SK-N-SH (cell line): ENCODE measurements around the gene WHRN. TPM values are rescaled to one million over a fixed set of nuclear protein-coding genes. Genes with fewer than 3 reads are reported as not detected.

Experiments used
- CTCF ChIA-PET: fragments of 300-600, 350-600 bp; formaldehyde crosslinking; extraction: SDS; loops from one replicate; lab custom pipeline; 2021; lab: Yijun Ruan, JAX
- POLR2A ChIA-PET: fragments of 350-600 bp; sonication (Branson Sonifier 250); formaldehyde crosslinking; extraction: SDS; loops from one replicate; lab custom pipeline; 2020; ENCODE audit warnings: antibody characterized with exemption, inconsistent platforms; lab: Yijun Ruan, JAX
- DNase-seq: peaks from one replicate; pipeline ENCODE4 v3.0.0; 2012
- H2AFZ ChIP-seq: fragments of 200-600 bp; sonication (generic); 2 replicates; pipeline ENCODE4 v1.8.1; 2016; ENCODE audit warnings: antibody characterized with exemption, mild to moderate bottlenecking, low read depth
- H3F3A ChIP-seq: fragments of 200-600 bp; sonication (generic); replicated peaks from 2 replicates; pipeline ENCODE3; 2016; ENCODE audit warnings: antibody characterized with exemption, mild to moderate bottlenecking; ENCODE audit not compliant: insufficient read depth
- H3K27ac ChIP-seq, 2 experiments: fragments of 200-500 bp in 1 of 2; fragments of 200-600 bp in 1 of 2; sonication (Bioruptor generic) in 1 of 2; sonication (generic), shearing (Covaris generic) in 1 of 2; 2 replicates each; pipeline versions ENCODE4 v1.5.1 to v1.6.1; 2014 to 2016; ENCODE audit warnings: low read depth in 2 of 2, inconsistent platforms in 1 of 2, low read length in 1 of 2, mild to moderate bottlenecking in 1 of 2, mixed read lengths in 1 of 2
- H3K27me3 ChIP-seq: fragments of 200-600 bp; sonication (generic), shearing (Covaris generic); 2 replicates; pipeline ENCODE4 v1.6.1; 2016; ENCODE audit warnings: mixed run types; ENCODE audit not compliant: insufficient read depth
- H3K36me3 ChIP-seq, 2 experiments: fragments of 200-500 bp in 1 of 2; fragments of 200-600 bp in 1 of 2; sonication (Bioruptor generic) in 1 of 2; sonication (generic) in 1 of 2; replicated peaks in 1 of 2; 2 replicates each; pipeline versions ENCODE3 to v1.5.1; 2014 to 2016; ENCODE audit warnings: low read length in 1 of 2, mild to moderate bottlenecking in 1 of 2; ENCODE audit not compliant: insufficient read depth in 2 of 2, control insufficient read depth in 1 of 2
- H3K4me1 ChIP-seq, 2 experiments: fragments of 200-500 bp in 1 of 2; fragments of 200-600 bp in 1 of 2; sonication (Bioruptor generic) in 1 of 2; sonication (generic), shearing (Covaris generic) in 1 of 2; 2 replicates each; pipeline versions ENCODE4 v1.5.1 to v1.6.1; 2014 to 2016; ENCODE audit warnings: low read depth in 1 of 2, low read length in 1 of 2, mixed run types in 1 of 2; ENCODE audit not compliant: insufficient read depth in 2 of 2, control insufficient read depth in 1 of 2
- H3K4me2 ChIP-seq: fragments of 200-600 bp; sonication (generic), shearing (Covaris generic); 2 replicates; pipeline ENCODE4 v1.6.1; 2017; ENCODE audit warnings: mixed run types
- H3K4me3 ChIP-seq, 2 experiments: fragments of 200-500 bp in 1 of 2; fragments of 200-600 bp in 1 of 2; sonication (Bioruptor generic) in 1 of 2; sonication (generic), shearing (Covaris generic) in 1 of 2; 2 replicates each; pipeline versions ENCODE4 v1.5.1 to v1.8.1; 2014 to 2016; ENCODE audit warnings: low read depth in 2 of 2, inconsistent platforms in 1 of 2, low read length in 1 of 2, mild to moderate bottlenecking in 1 of 2, mixed read lengths in 1 of 2, moderate library complexity in 1 of 2
- H3K79me2 ChIP-seq: fragments of 200-600 bp; sonication (generic); 2 replicates; pipeline ENCODE4 v1.8.1; 2017; ENCODE audit warnings: mild to moderate bottlenecking; ENCODE audit not compliant: insufficient read depth
- H3K9ac ChIP-seq: fragments of 200-600 bp; sonication (generic); 2 replicates; pipeline ENCODE4 v1.6.1; 2017; ENCODE audit warnings: mixed run types
- H3K9me2 ChIP-seq: fragments of 200-600 bp; sonication (generic); 2 replicates; pipeline ENCODE4 v1.6.1; 2017; ENCODE audit warnings: mixed run types
- H3K9me3 ChIP-seq: fragments of 200-600 bp; sonication (generic); 2 replicates; pipeline ENCODE4 v1.6.1; 2017; ENCODE audit warnings: mixed run types, mild to moderate bottlenecking, moderate library complexity
- H4K20me1 ChIP-seq: fragments of 200-600 bp; sonication (generic); 2 replicates; pipeline ENCODE4 v1.6.1; 2017; ENCODE audit warnings: mild to moderate bottlenecking, mixed run types; ENCODE audit not compliant: insufficient read depth
- CHD2 ChIP-seq: fragments of 150-350 bp; IDR thresholded peaks from 2 replicates; pipeline ENCODE4 v1.6.1; 2018; ENCODE audit warnings: low read length; ENCODE audit not compliant: partially characterized antibody
- CTCF ChIP-seq: fragments of 200-600 bp; sonication (generic); IDR thresholded peaks from 2 replicates; pipeline ENCODE4 v1.6.1; 2017; ENCODE audit warnings: antibody characterized with exemption, mild to moderate bottlenecking, moderate library complexity
- ELF1 ChIP-seq: IDR thresholded peaks from 2 replicates; pipeline ENCODE4 v1.4.0; 2012
- MXI1 ChIP-seq: IDR thresholded peaks from 2 replicates; pipeline ENCODE4 v1.6.1; 2012; ENCODE audit warnings: mild to moderate bottlenecking, low read depth, low read length, improper control_type of control experiment
- NFIC ChIP-seq: IDR thresholded peaks from 2 replicates; pipeline ENCODE4 v1.4.0; 2012; ENCODE audit warnings: borderline replicate concordance
- RAD21 ChIP-seq: IDR thresholded peaks from 2 replicates; pipeline ENCODE4 v1.6.1; 2012; ENCODE audit warnings: mild to moderate bottlenecking, low read length
- RCOR1 ChIP-seq: fragments of 150-350 bp; IDR thresholded peaks from 2 replicates; pipeline ENCODE4 v1.6.1; 2017; ENCODE audit warnings: antibody characterized with exemption, low read length
- REST ChIP-seq: IDR thresholded peaks from 2 replicates; pipeline ENCODE4 v1.6.1; 2012; ENCODE audit warnings: mild to moderate bottlenecking, low read depth, low read length, moderate library complexity
- SIN3A ChIP-seq: IDR thresholded peaks from 2 replicates; pipeline ENCODE4 v1.6.1; 2012; ENCODE audit warnings: low read depth, mild to moderate bottlenecking, low read length, moderate library complexity, borderline replicate concordance
- TAF1 ChIP-seq: IDR thresholded peaks from 2 replicates; pipeline ENCODE4 v1.6.1; 2012; ENCODE audit warnings: low read depth, mild to moderate bottlenecking, low read length, moderate library complexity, borderline replicate concordance
- TCF12 ChIP-seq: IDR thresholded peaks from 2 replicates; pipeline ENCODE4 v1.4.0; 2012
- WGBS: methylation state at CpG from one replicate; pipeline ENCODE4 v1.1.6; 2017; ENCODE audit warnings: low lambda C conversion rate; 5-methylcytosine and 5-hydroxymethylcytosine counted together
- polyA plus RNA-seq, 3 experiments: library from polyadenylated mRNA; depleted of rRNA; stranded (reverse); fragments of >200 nt; gene quantifications; 2 replicates each; pipeline ENCODE4 v1.2.3, GENCODE V29; 2012
- TF ChIP-seq, protein P1 (sequence below): IDR thresholded peaks from 2 replicates; pipeline ENCODE4 v1.4.0; 2012; ENCODE audit warnings: low read depth, borderline replicate concordance
- TF ChIP-seq, protein P2 (sequence below): fragments of 150-350 bp; IDR thresholded peaks from 2 replicates; pipeline ENCODE4 v1.6.1; 2016; ENCODE audit warnings: mild to moderate bottlenecking, low read depth, low read length
- TF ChIP-seq, protein P3 (sequence below): IDR thresholded peaks from 2 replicates; pipeline ENCODE4; 2012

The WHRN gene
- polyA plus RNA-seq, 1 of the 3 experiments (the other 2 are of a cell fraction): 4.6 TPM

- no peaks in the 10 kb centered on the region for H4K20me1 ChIP-seq
- POLR2A ChIA-PET: no interaction called here
- no peaks in the 10 kb centered on the region for H3K9me3 ChIP-seq
- H3K79me2 ChIP-seq: no peaks in the 10 kb centered on the region
- H3K4me1 ChIP-seq: no peaks in the 10 kb centered on the region; a peak in 1 of 4 replicates
- no peak overlapping the region for H3K4me3 ChIP-seq
- TF ChIP-seq REST (no peak), RAD21 (no peak), CTCF (no peak), ELF1 (no peak), NFIC (no peak), RCOR1 (no peak), CHD2 (no peak)
- TF ChIP-seq, protein P1, sequence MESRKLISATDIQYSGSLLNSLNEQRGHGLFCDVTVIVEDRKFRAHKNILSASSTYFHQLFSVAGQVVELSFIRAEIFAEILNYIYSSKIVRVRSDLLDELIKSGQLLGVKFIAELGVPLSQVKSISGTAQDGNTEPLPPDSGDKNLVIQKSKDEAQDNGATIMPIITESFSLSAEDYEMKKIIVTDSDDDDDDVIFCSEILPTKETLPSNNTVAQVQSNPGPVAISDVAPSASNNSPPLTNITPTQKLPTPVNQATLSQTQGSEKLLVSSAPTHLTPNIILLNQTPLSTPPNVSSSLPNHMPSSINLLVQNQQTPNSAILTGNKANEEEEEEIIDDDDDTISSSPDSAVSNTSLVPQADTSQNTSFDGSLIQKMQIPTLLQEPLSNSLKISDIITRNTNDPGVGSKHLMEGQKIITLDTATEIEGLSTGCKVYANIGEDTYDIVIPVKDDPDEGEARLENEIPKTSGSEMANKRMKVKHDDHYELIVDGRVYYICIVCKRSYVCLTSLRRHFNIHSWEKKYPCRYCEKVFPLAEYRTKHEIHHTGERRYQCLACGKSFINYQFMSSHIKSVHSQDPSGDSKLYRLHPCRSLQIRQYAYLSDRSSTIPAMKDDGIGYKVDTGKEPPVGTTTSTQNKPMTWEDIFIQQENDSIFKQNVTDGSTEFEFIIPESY: no peak
- CTCF ChIA-PET: interaction anchor here (1.7 kb wide), 1 partner anchor 10 kb away, joined by 10 read pairs; no protein-coding TSS in a partner anchor
- no peaks in the 10 kb centered on the region for H3K36me3 ChIP-seq
- no peak overlapping the region for H3K9ac ChIP-seq
- no peak overlapping the region for H2AFZ ChIP-seq
- no peak overlapping the region for H3K4me2 ChIP-seq
- H3K9me2 ChIP-seq: no peaks in the 10 kb centered on the region
- peaks cover 54% of the 10 kb centered on the region for H3K27me3 ChIP-seq
- H3K27ac ChIP-seq: no peak overlapping the region
- 57% methylated on average over 7 of the region's 7 CpGs for WGBS
- no peaks in the 10 kb centered on the region for H3F3A ChIP-seq
- no peak for DNase-seq
These were observed 7.4 kb downstream of the WHRN start for GRCh38 chr9:114497727-114498382.

- TF ChIP-seq TAF1: no peak
- TF ChIP-seq, protein P2, sequence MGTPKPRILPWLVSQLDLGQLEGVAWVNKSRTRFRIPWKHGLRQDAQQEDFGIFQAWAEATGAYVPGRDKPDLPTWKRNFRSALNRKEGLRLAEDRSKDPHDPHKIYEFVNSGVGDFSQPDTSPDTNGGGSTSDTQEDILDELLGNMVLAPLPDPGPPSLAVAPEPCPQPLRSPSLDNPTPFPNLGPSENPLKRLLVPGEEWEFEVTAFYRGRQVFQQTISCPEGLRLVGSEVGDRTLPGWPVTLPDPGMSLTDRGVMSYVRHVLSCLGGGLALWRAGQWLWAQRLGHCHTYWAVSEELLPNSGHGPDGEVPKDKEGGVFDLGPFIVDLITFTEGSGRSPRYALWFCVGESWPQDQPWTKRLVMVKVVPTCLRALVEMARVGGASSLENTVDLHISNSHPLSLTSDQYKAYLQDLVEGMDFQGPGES: no peak
- no peak for TF ChIP-seq MXI1
- no peak for TF ChIP-seq CHD2
- TF ChIP-seq SIN3A: no peak
- TF ChIP-seq TCF12: no peak
- TF ChIP-seq, protein P3, sequence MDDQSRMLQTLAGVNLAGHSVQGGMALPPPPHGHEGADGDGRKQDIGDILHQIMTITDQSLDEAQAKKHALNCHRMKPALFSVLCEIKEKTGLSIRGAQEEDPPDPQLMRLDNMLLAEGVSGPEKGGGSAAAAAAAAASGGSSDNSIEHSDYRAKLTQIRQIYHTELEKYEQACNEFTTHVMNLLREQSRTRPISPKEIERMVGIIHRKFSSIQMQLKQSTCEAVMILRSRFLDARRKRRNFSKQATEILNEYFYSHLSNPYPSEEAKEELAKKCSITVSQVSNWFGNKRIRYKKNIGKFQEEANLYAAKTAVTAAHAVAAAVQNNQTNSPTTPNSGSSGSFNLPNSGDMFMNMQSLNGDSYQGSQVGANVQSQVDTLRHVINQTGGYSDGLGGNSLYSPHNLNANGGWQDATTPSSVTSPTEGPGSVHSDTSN: no peak
- no peak overlapping the region for H3K4me2 ChIP-seq
- ChIA-PET POLR2A (no interaction called here), CTCF (interaction anchor here (1.7 kb wide), 1 partner anchor 9 kb away, joined by 10 read pairs; no protein-coding TSS in a partner anchor)
- H3K9me2 ChIP-seq: no peaks in the 10 kb centered on the region
- H3K4me3 ChIP-seq: no peak overlapping the region
- no peak overlapping the region for H2AFZ ChIP-seq
- no peak for DNase-seq
- no peaks in the 10 kb centered on the region for H4K20me1 ChIP-seq
- H3K4me1 ChIP-seq: no peaks in the 10 kb centered on the region; a peak in 1 of 4 replicates
- H3K9ac ChIP-seq: no peak overlapping the region
- no peak overlapping the region for H3K27ac ChIP-seq
- no peaks in the 10 kb centered on the region for H3K36me3 ChIP-seq
- peaks cover 60% of the 10 kb centered on the region for H3K27me3 ChIP-seq
- H3K9me3 ChIP-seq: no peaks in the 10 kb centered on the region
- H3F3A ChIP-seq: no peaks in the 10 kb centered on the region
- 33% methylated on average over 2 of the region's 2 CpGs for WGBS
- H3K79me2 ChIP-seq: no peaks in the 10 kb centered on the region
These were observed 8.0 kb downstream of the WHRN start for GRCh38 chr9:114497236-114497635.
